MM.1S (cell line): ENCODE results near the gene IL11RA.

Experiments used
- CTCF ChIP-seq: fragments of 300-600 bp; sonication (generic); IDR thresholded peaks from 2 replicates; pipeline ENCODE4 v1.5.1; 2016; ENCODE audit warnings: antibody characterized with exemption, low read length, mixed read lengths
- EZH2 ChIP-seq: fragments of 300-600 bp; sonication (generic); optimal IDR thresholded peaks from 2 replicates; pipeline ENCODE3; 2017; ENCODE audit warnings: low read depth, mild to moderate bottlenecking, antibody characterized with exemption, low read length, mixed read lengths

- TF ChIP-seq EZH2: no peak
- TF ChIP-seq CTCF: no peak
Observed at GRCh38 chr9:34637356-34638137, 14.4 kb upstream of the IL11RA start, which contains the start of gene SIGMAR1.
